ENCODE results near the gene KCTD5. TPM values are rescaled to one million over a fixed set of nuclear protein-coding genes. Genes with fewer than 3 reads are reported as not detected.
"Not testable (repeated sequence)": the region's sequence is repeated elsewhere in the genome, so short reads cannot be mapped to it uniquely, and the experiment has no call there.

The KCTD5 gene
- total and polyA plus RNA-seq, 4 donors = 17.4 to 44.3 (median 34.0) TPM

- 32% methylated on average over 14 of the region's 14 CpGs for WGBS (ENCODE audit: insufficient coverage)
- peak overlapping the region; percentile 9 for H3K4me3 ChIP-seq (ENCODE audit: low read depth, low read length)
- H3K27ac ChIP-seq (ENCODE audit: low read depth, low read length) = peak overlapping the region; percentile 92
Observed at GRCh38 chr16:2692251-2692947, 10.1 kb downstream of the KCTD5 start.

GRCh38 chr16:2692948-2693651, 10.8 kb downstream of the KCTD5 start:
- DNase-seq (ENCODE audit: low read depth in 4 of 6, low spot score in 6 of 6) = peak in 3 of 6 donors; percentile 29 to 77 (median 71)
- Histone ChIP-seq H3K27ac (ENCODE audit: low read depth, low read length) (peak overlapping the region; percentile 92), H3K4me1 (ENCODE audit: control insufficient read depth, insufficient read depth, low read length) (peaks cover 42% of the 10 kb centered on the region), H3K27me3 (ENCODE audit: control insufficient read depth, insufficient read depth, low read length) (no peaks in the 10 kb centered on the region), H3K9me3 (ENCODE audit: control insufficient read depth, insufficient read depth, low read length) (no peaks in the 10 kb centered on the region), H3K4me3 (ENCODE audit: low read depth, low read length) (no peak overlapping the region), H3K36me3 (ENCODE audit: control insufficient read depth, insufficient read depth, low read length) (peaks cover 56% of the 10 kb centered on the region)
- WGBS (ENCODE audit: insufficient coverage) = 39% methylated on average over 17 of the region's 24 CpGs

More at GRCh38 chr16:2692251-2692947, 10.1 kb downstream of the KCTD5 start:
- peaks cover 48% of the 10 kb centered on the region for H3K4me1 ChIP-seq (ENCODE audit: control insufficient read depth, insufficient read depth, low read length)
- H3K36me3 ChIP-seq (ENCODE audit: control insufficient read depth, insufficient read depth, low read length) = peaks cover 51% of the 10 kb centered on the region
- no peaks in the 10 kb centered on the region for H3K27me3 ChIP-seq (ENCODE audit: control insufficient read depth, insufficient read depth, low read length)
- no peaks in the 10 kb centered on the region for H3K9me3 ChIP-seq (ENCODE audit: control insufficient read depth, insufficient read depth, low read length)
- DNase-seq (ENCODE audit: low read depth in 4 of 6, low spot score in 6 of 6) = peak in 4 of 6 donors; percentile 64 to 87 (median 78)

- WGBS (ENCODE audit: insufficient coverage) = 97% methylated on average over 27 of the region's 37 CpGs
- H3K9me3 ChIP-seq (ENCODE audit: control insufficient read depth, insufficient read depth, low read length); H3K27ac ChIP-seq (ENCODE audit: low read depth, low read length); H3K4me3 ChIP-seq (ENCODE audit: low read depth, low read length); H3K27me3 ChIP-seq (ENCODE audit: control insufficient read depth, insufficient read depth, low read length); DNase-seq (ENCODE audit: low read depth in 4 of 6, low spot score in 6 of 6): not testable (repeated sequence)
- Histone ChIP-seq H3K36me3 (ENCODE audit: control insufficient read depth, insufficient read depth, low read length) (peaks cover 72% of the 10 kb centered on the region), H3K4me1 (ENCODE audit: control insufficient read depth, insufficient read depth, low read length) (peaks cover 20% of the 10 kb centered on the region)
Observed at GRCh38 chr16:2696601-2697250, 14.4 kb downstream of the KCTD5 start.

- Histone ChIP-seq H3K36me3 (ENCODE audit: control insufficient read depth, insufficient read depth, low read length) (peaks cover 72% of the 10 kb centered on the region), H3K27me3 (ENCODE audit: control insufficient read depth, insufficient read depth, low read length) (no peaks in the 10 kb centered on the region)
- WGBS (ENCODE audit: insufficient coverage) = 96% methylated on average over 16 of the region's 17 CpGs
Observed at GRCh38 chr16:2697401-2697948, 15.2 kb downstream of the KCTD5 start.

GRCh38 chr16:2698103-2698870, 16.0 kb downstream of the KCTD5 start:
- WGBS (ENCODE audit: insufficient coverage) = 88% methylated on average over 26 of the region's 28 CpGs
- Histone ChIP-seq H3K36me3 (ENCODE audit: control insufficient read depth, insufficient read depth, low read length) (peaks cover 72% of the 10 kb centered on the region), H3K4me1 (ENCODE audit: control insufficient read depth, insufficient read depth, low read length) (peaks cover 11% of the 10 kb centered on the region), H3K27me3 (ENCODE audit: control insufficient read depth, insufficient read depth, low read length) (no peaks in the 10 kb centered on the region), H3K27ac (ENCODE audit: low read depth, low read length) (no peak overlapping the region), H3K9me3 (ENCODE audit: control insufficient read depth, insufficient read depth, low read length) (no peaks in the 10 kb centered on the region), H3K4me3 (ENCODE audit: low read depth, low read length) (no peak overlapping the region)
- no peak for DNase-seq (ENCODE audit: low read depth in 4 of 6, low spot score in 6 of 6)

More at GRCh38 chr16:2697401-2697948, 15.2 kb downstream of the KCTD5 start:
- no peak overlapping the region for H3K4me3 ChIP-seq (ENCODE audit: low read depth, low read length)
- H3K4me1 ChIP-seq (ENCODE audit: control insufficient read depth, insufficient read depth, low read length) = peaks cover 12% of the 10 kb centered on the region
- no peak for DNase-seq (ENCODE audit: low read depth in 4 of 6, low spot score in 6 of 6)
- no peaks in the 10 kb centered on the region for H3K9me3 ChIP-seq (ENCODE audit: control insufficient read depth, insufficient read depth, low read length)
- H3K27ac ChIP-seq (ENCODE audit: low read depth, low read length) = no peak overlapping the region

GRCh38 chr16:2698965-2699750, 16.8 kb downstream of the KCTD5 start:
- Histone ChIP-seq H3K4me3 (ENCODE audit: low read depth, low read length) (no peak overlapping the region), H3K27me3 (ENCODE audit: control insufficient read depth, insufficient read depth, low read length) (no peaks in the 10 kb centered on the region), H3K9me3 (ENCODE audit: control insufficient read depth, insufficient read depth, low read length) (no peaks in the 10 kb centered on the region), H3K4me1 (ENCODE audit: control insufficient read depth, insufficient read depth, low read length) (peaks cover 16% of the 10 kb centered on the region), H3K27ac (ENCODE audit: low read depth, low read length) (no peak overlapping the region), H3K36me3 (ENCODE audit: control insufficient read depth, insufficient read depth, low read length) (peaks cover 78% of the 10 kb centered on the region)
- no peak for DNase-seq (ENCODE audit: low read depth in 4 of 6, low spot score in 6 of 6)
- 91% methylated on average over 32 of the region's 32 CpGs for WGBS (ENCODE audit: insufficient coverage)

- Histone ChIP-seq H3K27ac (ENCODE audit: low read depth, low read length) (no peak overlapping the region), H3K36me3 (ENCODE audit: control insufficient read depth, insufficient read depth, low read length) (peaks cover 86% of the 10 kb centered on the region), H3K27me3 (ENCODE audit: control insufficient read depth, insufficient read depth, low read length) (no peaks in the 10 kb centered on the region), H3K9me3 (ENCODE audit: control insufficient read depth, insufficient read depth, low read length) (no peaks in the 10 kb centered on the region), H3K4me3 (ENCODE audit: low read depth, low read length) (no peak overlapping the region), H3K4me1 (ENCODE audit: control insufficient read depth, insufficient read depth, low read length) (peaks cover 20% of the 10 kb centered on the region)
- 94% methylated on average over 25 of the region's 28 CpGs for WGBS (ENCODE audit: insufficient coverage)
- no peak for DNase-seq (ENCODE audit: low read depth in 4 of 6, low spot score in 6 of 6)
Observed at GRCh38 chr16:2699791-2700600, 17.7 kb downstream of the KCTD5 start.

- DNase-seq (ENCODE audit: low read depth in 4 of 6, low spot score in 6 of 6) = no peak
- peaks cover 20% of the 10 kb centered on the region for H3K4me1 ChIP-seq (ENCODE audit: control insufficient read depth, insufficient read depth, low read length)
- no peak overlapping the region for H3K4me3 ChIP-seq (ENCODE audit: low read depth, low read length)
- no peaks in the 10 kb centered on the region for H3K27me3 ChIP-seq (ENCODE audit: control insufficient read depth, insufficient read depth, low read length)
- H3K9me3 ChIP-seq (ENCODE audit: control insufficient read depth, insufficient read depth, low read length) = no peaks in the 10 kb centered on the region
- WGBS (ENCODE audit: insufficient coverage) = 93% methylated on average over 13 of the region's 13 CpGs
- no peak overlapping the region for H3K27ac ChIP-seq (ENCODE audit: low read depth, low read length)
- H3K36me3 ChIP-seq (ENCODE audit: control insufficient read depth, insufficient read depth, low read length) = peaks cover 94% of the 10 kb centered on the region
Observed at GRCh38 chr16:2700786-2701185, 18.5 kb downstream of the KCTD5 start.
